Testis (tissue), 3 donors: ENCODE measurements around the gene CCDC90B. TPM values are rescaled to one million over a fixed set of nuclear protein-coding genes. Genes with fewer than 3 reads are reported as not detected.

Experiments
- DNase-seq: peaks from one replicate; pipeline ENCODE4 v3.0.0-alpha.2; 2019
- H3K27ac ChIP-seq, 2 donors: fragments of 200-600 bp; sonication (generic); one replicate each; pipeline ENCODE4 v1.5.1; 2019
- H3K27me3 ChIP-seq: fragments of 200-600 bp; sonication (generic); one replicate; pipeline ENCODE4 v1.5.1; 2019
- H3K36me3 ChIP-seq: fragments of 200-600 bp; sonication (generic); one replicate; pipeline ENCODE4 v1.5.1; 2017; ENCODE audit warnings: low read depth; ENCODE audit errors: missing control alignments
- H3K4me1 ChIP-seq: fragments of 200-600 bp; sonication (generic); one replicate; pipeline ENCODE4 v1.5.1; 2019
- H3K4me3 ChIP-seq, 2 donors: fragments of 200-600 bp; sonication (generic); one replicate each; pipeline ENCODE4 v1.5.1; 2017 to 2019
- H3K9me3 ChIP-seq: fragments of 200-600 bp; sonication (generic); one replicate; pipeline ENCODE4 v1.5.1; 2017
- CTCF ChIP-seq, 3 experiments: fragments of 450-650 bp in 2 of 3; fragments of 200-600 bp in 1 of 3; sonication (generic) in 1 of 3; IDR thresholded peaks; one replicate each; pipeline ENCODE4 v1.5.1; 2016 to 2019; ENCODE audit warnings: antibody characterized with exemption in 3 of 3, mild to moderate bottlenecking in 2 of 3, moderate library complexity in 1 of 3
- POLR2A ChIP-seq: fragments of 450-650 bp; IDR thresholded peaks from one replicate; pipeline ENCODE4 v1.6.1; 2017; ENCODE audit warnings: antibody characterized with exemption, mild to moderate bottlenecking, moderate library complexity
- WGBS, 2 donors: methylation state at CpG; one replicate each; pipeline ENCODE4 v1.1.5; 2018; 5-methylcytosine and 5-hydroxymethylcytosine counted together
- intact Hi-C: fragments of 100-400 bp; cut with DNase I; formaldehyde crosslinking; loops from one replicate; pipeline ENCODE4 v1.15.1; 2023; ENCODE audit warnings: low total_unique reads
- polyA plus RNA-seq: library from polyadenylated mRNA; stranded (reverse); fragments of 350-450 nt; fragmentation: Illumina TruSeq; extraction: RNeasy Lipid Tissue Mini Kit (QIAGEN cat#74804); gene quantifications from one replicate; pipeline ENCODE4 v1.2.3, GENCODE V29; 2014; ENCODE audit warnings: low read depth, low replicate concordance; ENCODE audit not compliant: insufficient read depth
- total RNA-seq, 2 donors: library from RNA; depleted of rRNA; stranded (reverse); fragments of >200 nt; gene quantifications; one replicate each; pipeline ENCODE4 v1.2.3, GENCODE V29; 2016

Gene CCDC90B
- total and polyA plus RNA-seq, 3 donors from 2014 or later, result 67.4 to 162 (median 78.3) TPM

GRCh38 chr11:83282084-83282716, 4.0 kb downstream of the CCDC90B start:
- Histone ChIP-seq H3K36me3 (no peaks in the 10 kb centered on the region), H3K4me1 (peaks cover 4% of the 10 kb centered on the region), H3K9me3 (no peaks in the 10 kb centered on the region), H3K4me3 (no peak overlapping the region), H3K27ac (no peak overlapping the region), H3K27me3 (no peaks in the 10 kb centered on the region)
- TF ChIP-seq POLR2A (no peak), CTCF (IDR thresholded peaks at IDR 0.05) (no peak)
- WGBS, 2 donors, result 66 to 86% methylated on average over 4 of the region's 4 CpGs
- no peak for DNase-seq
- intact Hi-C loops, result no loop called here

- no peaks in the 10 kb centered on the region for H3K9me3 ChIP-seq
- H3K27me3 ChIP-seq, result no peaks in the 10 kb centered on the region
- peaks cover 4% of the 10 kb centered on the region for H3K4me1 ChIP-seq
- H3K27ac ChIP-seq, result no peak overlapping the region
- H3K4me3 ChIP-seq, result no peak overlapping the region
- H3K36me3 ChIP-seq, result no peaks in the 10 kb centered on the region
- 61 to 80% methylated on average over 1 of the region's 1 CpG for WGBS, 2 donors
- intact Hi-C loops, result no loop called here
- TF ChIP-seq POLR2A (no peak), CTCF (IDR thresholded peaks at IDR 0.05) (no peak)
- DNase-seq, result no peak
Observed at GRCh38 chr11:83280256-83280655, 5.9 kb downstream of the CCDC90B start.

DNA sequence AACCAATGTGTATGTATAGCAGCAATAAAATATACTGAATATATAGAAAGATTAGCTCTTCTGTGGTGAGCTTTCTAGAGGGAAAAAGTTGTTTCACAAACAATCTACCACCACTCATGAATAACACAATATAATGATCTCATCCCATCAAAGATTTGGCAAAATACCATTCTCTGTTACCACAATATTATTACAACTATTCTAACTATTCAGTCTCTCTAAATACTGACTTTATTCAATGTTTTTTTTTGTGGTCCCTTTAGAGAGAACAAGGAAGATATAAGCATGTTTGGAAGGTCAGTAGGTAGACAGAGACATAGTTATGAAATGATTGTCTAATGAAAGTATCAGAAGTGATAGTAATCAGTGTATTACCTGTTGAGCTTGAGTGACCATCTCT, 7.8 kb downstream of the CCDC90B start:
- intact Hi-C loops, result no loop called here
- DNase-seq, result no peak
- Histone ChIP-seq H3K27ac (no peak overlapping the region), H3K27me3 (no peaks in the 10 kb centered on the region), H3K36me3 (no peaks in the 10 kb centered on the region), H3K4me3 (no peak overlapping the region), H3K4me1 (no peaks in the 10 kb centered on the region), H3K9me3 (no peaks in the 10 kb centered on the region)
- no peak for TF ChIP-seq CTCF (IDR thresholded peaks at IDR 0.05)
- TF ChIP-seq POLR2A, result no peak

DNA sequence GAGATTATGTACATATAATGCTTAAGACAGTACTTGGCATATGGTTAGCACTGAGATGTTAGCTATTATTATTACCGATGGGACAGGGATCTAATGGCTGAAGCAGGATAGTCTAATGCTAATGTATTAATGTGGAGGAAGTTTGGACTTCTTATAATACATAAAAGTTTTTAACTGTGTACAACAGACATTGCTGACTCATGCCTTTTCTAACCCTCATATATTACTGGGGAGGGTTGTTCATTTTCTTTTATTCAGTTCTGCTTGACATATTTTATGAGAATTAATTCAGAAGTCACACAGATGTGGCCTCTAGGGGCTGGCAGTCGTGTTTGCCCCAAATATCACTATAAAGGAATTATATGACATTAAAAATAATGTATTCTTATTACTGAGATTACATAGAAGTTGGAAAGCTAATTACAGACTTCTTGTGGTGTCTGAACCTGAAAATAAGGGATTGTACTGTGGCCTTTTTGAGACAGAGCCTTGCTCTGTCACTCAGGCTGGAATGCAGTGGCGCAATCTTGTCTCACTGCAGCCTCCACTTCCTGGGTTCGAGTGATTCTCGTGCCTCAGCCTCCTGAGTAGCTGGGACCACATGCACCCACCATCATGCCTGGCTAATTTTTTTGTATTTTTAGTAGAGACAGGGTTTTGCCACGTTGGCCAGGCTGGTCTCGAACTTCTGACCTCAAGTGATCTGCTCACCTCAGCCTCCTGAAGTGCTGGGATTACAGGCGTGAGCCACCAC, 10.1 kb downstream of the CCDC90B start:
- intact Hi-C loops, result no loop called here

More for the DNA sequence above, 10.1 kb downstream of the CCDC90B start:
- DNase-seq, result no peak
- Histone ChIP-seq H3K9me3 (no peaks in the 10 kb centered on the region), H3K4me1 (no peaks in the 10 kb centered on the region), H3K4me3 (no peak overlapping the region), H3K27ac (no peak overlapping the region), H3K27me3 (no peaks in the 10 kb centered on the region), H3K36me3 (no peaks in the 10 kb centered on the region)
- WGBS, 2 donors, result 89 to 91% methylated on average over 8 of the region's 8 CpGs
- TF ChIP-seq POLR2A, result no peak
- no peak for TF ChIP-seq CTCF (IDR thresholded peaks at IDR 0.05)
